ENCODE results near the gene FHAD1.

DNA sequence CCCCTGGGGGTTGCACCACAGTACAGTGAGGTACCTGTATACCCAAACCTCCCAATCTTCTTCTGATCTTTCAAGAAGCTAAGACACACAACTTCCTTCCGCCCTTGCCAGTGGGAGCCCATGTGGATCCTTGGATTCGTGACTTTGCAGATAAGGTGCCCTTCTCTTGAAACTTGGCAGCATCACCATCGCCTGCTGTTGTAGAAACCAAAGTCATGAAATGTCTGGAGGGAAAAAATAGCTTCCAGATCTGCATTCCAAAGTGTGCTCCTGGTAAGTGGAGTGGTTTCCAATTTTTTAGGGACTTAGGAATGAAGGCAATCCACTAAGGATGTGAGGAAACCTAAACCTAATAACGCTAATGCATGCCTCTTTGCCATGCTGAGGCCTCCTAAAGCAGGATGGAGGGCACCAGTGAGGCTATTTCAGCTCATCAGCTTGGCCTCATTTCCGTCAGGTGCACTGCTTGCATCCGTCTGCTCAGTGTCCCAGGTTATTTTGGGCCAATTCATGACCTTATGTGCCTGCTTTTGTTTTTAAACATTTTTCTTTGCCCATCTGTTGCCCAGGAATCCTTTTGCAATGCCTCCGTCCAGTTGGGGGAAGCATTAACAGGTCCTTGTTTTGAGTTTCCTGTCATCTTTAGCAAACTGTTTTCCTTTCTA lies 154.5 kb downstream of the FHAD1 start:
- TF ChIP-seq ZFX (IDR thresholded peaks at IDR 0.05) (no peak), EZH2 (IDR thresholded peaks at IDR 0.05) (no peak), EGR1 (IDR thresholded peaks at IDR 0.05; ENCODE audit: low read depth) (no peak), CEBPB (IDR thresholded peaks at IDR 0.05; ENCODE audit: low read depth) (no peak), CTCF (IDR thresholded peaks at IDR 0.05 in 2 of 3, conservative IDR thresholded peaks at IDR 0.05 in 1 of 3; ENCODE audit: borderline replicate concordance in 1 of 3, insufficient read depth in 1 of 3, low read depth in 2 of 3, low read length in 2 of 3) (no peak), POLR2A (IDR thresholded peaks at IDR 0.05; ENCODE audit: borderline replicate concordance, extremely low read depth, insufficient read depth, insufficient read length) (no peak), JUND (IDR thresholded peaks at IDR 0.05) (no peak), POLR2AphosphoS5 (IDR thresholded peaks at IDR 0.05; ENCODE audit: low read depth, low read length) (no peak), TCF7L2 (IDR thresholded peaks at IDR 0.05; ENCODE audit: borderline replicate concordance, extremely low read depth, insufficient read depth, insufficient read length) (no peak)
- TF ChIP-seq, protein P1, sequence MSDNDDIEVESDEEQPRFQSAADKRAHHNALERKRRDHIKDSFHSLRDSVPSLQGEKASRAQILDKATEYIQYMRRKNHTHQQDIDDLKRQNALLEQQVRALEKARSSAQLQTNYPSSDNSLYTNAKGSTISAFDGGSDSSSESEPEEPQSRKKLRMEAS (IDR thresholded peaks at IDR 0.05), result no peak
- TF ChIP-seq, protein P2, sequence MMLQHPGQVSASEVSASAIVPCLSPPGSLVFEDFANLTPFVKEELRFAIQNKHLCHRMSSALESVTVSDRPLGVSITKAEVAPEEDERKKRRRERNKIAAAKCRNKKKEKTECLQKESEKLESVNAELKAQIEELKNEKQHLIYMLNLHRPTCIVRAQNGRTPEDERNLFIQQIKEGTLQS (IDR thresholded peaks at IDR 0.05), result no peak
- TF ChIP-seq, protein P3, sequence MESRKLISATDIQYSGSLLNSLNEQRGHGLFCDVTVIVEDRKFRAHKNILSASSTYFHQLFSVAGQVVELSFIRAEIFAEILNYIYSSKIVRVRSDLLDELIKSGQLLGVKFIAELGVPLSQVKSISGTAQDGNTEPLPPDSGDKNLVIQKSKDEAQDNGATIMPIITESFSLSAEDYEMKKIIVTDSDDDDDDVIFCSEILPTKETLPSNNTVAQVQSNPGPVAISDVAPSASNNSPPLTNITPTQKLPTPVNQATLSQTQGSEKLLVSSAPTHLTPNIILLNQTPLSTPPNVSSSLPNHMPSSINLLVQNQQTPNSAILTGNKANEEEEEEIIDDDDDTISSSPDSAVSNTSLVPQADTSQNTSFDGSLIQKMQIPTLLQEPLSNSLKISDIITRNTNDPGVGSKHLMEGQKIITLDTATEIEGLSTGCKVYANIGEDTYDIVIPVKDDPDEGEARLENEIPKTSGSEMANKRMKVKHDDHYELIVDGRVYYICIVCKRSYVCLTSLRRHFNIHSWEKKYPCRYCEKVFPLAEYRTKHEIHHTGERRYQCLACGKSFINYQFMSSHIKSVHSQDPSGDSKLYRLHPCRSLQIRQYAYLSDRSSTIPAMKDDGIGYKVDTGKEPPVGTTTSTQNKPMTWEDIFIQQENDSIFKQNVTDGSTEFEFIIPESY (IDR thresholded peaks at IDR 0.05; ENCODE audit: extremely low read depth, insufficient replicate concordance, low read length), result no peak

Measured in HCT116 (cell line).